Fibroblast of villous mesenchyme (primary cell): Measurements from ENCODE around the gene TMEM158. TPM values are rescaled to one million over a fixed set of nuclear protein-coding genes. Genes with fewer than 3 reads are reported as not detected.

Experiments
- DNase-seq: peaks from one replicate; pipeline ENCODE4 v3.0.0-alpha.2; 2010; ENCODE audit warnings: low read depth
- H3K4me3 ChIP-seq: 2 replicates; pipeline ENCODE4 v1.5.1; 2011; ENCODE audit warnings: low read depth, mild to moderate bottlenecking, low read length
- CTCF ChIP-seq: IDR thresholded peaks from 2 replicates; pipeline ENCODE4 v1.5.1; 2012; ENCODE audit warnings: low read depth, mild to moderate bottlenecking, low read length; ENCODE audit not compliant: insufficient read depth
- total RNA-seq: library from RNA; depleted of rRNA; stranded (reverse); fragments of >200 nt; gene quantifications from 2 replicates; pipeline ENCODE4 v1.2.3, GENCODE V29; 2012

Gene TMEM158
- total RNA-seq = 22.9 and 46.7 TPM in 2 replicates

GRCh38 chr3:45226206-45226915 is at the start of gene TMEM158:
Gene TMEM158 (minus strand): TSS chr3:45226287. CDS start chr3:45226027, 260 bp downstream.
- peak; percentile 82 for DNase-seq

GRCh38 chr3:45275006-45275704 is 49.1 kb upstream of the TMEM158 start:
- DNase-seq = no peak
- H3K4me3 ChIP-seq = no peak overlapping the region
- TF ChIP-seq CTCF = no peak

More at GRCh38 chr3:45226206-45226915, at the start of gene TMEM158:
- no peak for TF ChIP-seq CTCF
- peak within 1 kb of the TSS; percentile 81 for H3K4me3 ChIP-seq

GRCh38 chr3:45273681-45274515 is 47.8 kb upstream of the TMEM158 start:
- TF ChIP-seq CTCF = no peak
- DNase-seq = peak; percentile 7
- H3K4me3 ChIP-seq = no peak overlapping the region

GRCh38 chr3:45272828-45273470 is 46.9 kb upstream of the TMEM158 start:
- no peak overlapping the region for H3K4me3 ChIP-seq
- no peak for TF ChIP-seq CTCF
- no peak for DNase-seq

- no peak for TF ChIP-seq CTCF
- H3K4me3 ChIP-seq = no peak overlapping the region
- DNase-seq = no peak
These were observed 46.1 kb upstream of the TMEM158 start for GRCh38 chr3:45272032-45272810.

GRCh38 chr3:45269952-45270351 is 43.9 kb upstream of the TMEM158 start:
- no peak overlapping the region for H3K4me3 ChIP-seq
- no peak for DNase-seq
- no peak for TF ChIP-seq CTCF
